Fibroblast of upper back skin (primary cell): Measurements from ENCODE around the gene RPE65.
"Not testable (repeated sequence)": the region's sequence is repeated elsewhere in the genome, so short reads cannot be mapped to it uniquely, and the experiment has no call there.

Source experiments
- DNase-seq: peaks from one replicate; pipeline ENCODE4 v3.0.0-alpha.2; 2013

Gene RPE65

GRCh38 chr1:68448365-68448764, 1.4 kb downstream of the RPE65 start:
- no peak for DNase-seq

DNA sequence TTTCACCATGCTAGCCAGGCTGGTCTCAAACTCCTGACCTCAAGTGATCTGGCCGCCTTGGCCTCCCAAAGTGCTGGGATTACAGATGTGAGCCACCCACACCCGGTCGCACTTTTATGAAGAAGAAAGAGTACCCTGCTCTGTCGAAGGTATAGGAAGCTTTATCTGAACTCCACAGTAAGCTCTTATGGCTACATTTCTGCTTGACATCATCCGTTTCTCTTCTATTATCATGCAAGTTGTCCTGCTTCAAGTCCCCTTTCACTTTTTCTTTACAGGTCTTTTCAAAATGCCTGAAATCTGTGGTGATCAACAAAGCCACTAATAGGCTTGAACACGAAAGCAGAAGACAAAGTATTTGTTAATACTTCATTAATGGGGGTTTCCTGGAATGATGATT, 4.0 kb downstream of the RPE65 start:
- no peak for DNase-seq

- DNase-seq: peak; percentile 69
Measured at GRCh38 chr1:68442822-68443556, 6.8 kb downstream of the RPE65 start.

- no peak for DNase-seq
Measured at GRCh38 chr1:68442006-68442405, 7.7 kb downstream of the RPE65 start.

GRCh38 chr1:68438310-68438709, 11.4 kb downstream of the RPE65 start:
- no peak for DNase-seq

DNA sequence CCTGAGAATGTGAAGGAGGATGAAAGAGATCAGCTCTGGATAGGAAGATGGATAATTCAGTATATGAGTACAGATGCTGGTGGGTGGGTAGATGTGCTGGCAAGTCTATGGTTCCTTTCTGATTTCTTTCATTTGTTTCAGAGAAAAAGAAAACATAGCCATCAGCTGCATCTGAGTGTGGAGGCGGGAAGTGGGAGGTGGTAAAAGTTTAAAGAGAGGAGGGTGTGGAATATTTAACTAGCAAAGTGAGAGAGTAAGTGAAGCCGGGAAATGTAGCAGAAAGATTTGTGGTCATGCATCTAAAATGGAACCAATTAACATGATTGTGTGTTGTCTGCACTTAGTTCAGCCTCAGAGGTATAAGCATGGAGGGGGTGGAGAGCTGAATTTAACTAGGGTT, 16.4 kb downstream of the RPE65 start:
- DNase-seq: no peak

- DNase-seq: no peak
Measured at GRCh38 chr1:68431076-68431475, 18.7 kb downstream of the RPE65 start.

DNA sequence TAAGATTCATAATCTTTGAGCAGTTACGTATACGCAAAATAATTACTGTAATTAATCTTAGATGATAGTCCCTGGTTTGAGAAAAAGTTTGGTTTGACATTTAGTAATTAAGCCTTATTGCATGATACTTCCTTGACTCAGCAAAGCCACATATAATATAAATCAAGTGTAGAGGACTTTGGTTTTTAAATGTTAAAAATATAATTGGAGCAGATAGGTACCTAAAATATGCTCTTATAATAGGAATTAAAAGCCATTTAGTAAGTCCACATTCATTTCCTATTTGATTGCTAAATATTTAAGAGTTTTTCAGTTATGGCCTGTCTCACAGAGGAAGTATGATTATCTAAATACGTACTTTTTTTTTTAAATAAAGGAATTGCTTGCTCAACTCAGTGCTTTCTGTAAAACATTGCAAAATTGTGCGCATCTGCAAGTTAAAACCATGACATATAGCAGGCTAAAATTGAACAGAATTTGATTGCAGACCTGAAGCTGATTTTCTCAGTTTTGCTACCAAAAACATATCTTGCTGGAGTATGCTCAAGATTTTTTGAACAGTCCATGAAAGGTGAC, 20.4 kb downstream of the RPE65 start:
- DNase-seq: no peak

GRCh38 chr1:68426594-68426993, 23.2 kb downstream of the RPE65 start:
- DNase-seq: peak; percentile 22

DNA sequence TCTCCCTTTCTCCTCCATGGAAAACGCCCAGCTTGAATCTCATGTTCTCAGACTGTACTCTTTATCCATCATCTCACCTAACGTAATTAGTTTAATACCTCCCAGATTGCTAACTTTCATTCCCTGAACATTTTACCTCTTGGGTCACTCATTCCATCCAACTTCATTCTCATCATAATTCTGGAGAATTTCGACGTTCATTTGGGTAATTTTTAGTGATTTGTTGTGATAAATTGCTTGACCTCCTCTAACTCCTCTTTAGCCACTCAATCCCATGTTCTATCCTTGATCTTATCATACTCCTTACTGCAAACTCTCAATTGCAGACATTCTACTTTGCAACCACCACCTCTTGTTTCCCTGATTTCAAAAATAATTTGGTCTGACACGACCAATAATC, 28.4 kb downstream of the RPE65 start:
- DNase-seq: no peak

- no peak for DNase-seq
Measured at GRCh38 chr1:68409426-68409825, 40.3 kb downstream of the RPE65 start.

DNA sequence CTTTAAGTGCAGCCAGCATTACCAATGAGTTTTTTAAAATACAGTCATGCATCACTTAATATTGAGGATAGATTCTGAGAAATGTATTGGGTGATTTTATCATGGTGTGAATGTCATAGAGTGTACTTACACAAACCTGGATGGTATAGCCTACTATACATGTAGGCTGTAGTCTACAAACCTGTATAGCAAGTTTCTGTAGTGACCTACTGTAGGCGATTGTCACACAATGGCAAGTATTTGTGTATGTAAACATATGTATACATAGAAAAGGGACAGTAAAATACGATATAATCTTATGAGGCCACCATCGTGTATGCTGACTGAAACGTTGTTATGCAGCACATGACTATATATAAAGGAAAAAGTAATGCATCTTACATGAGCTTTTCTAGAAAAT, 48.2 kb downstream of the RPE65 start:
- no peak for DNase-seq

DNA sequence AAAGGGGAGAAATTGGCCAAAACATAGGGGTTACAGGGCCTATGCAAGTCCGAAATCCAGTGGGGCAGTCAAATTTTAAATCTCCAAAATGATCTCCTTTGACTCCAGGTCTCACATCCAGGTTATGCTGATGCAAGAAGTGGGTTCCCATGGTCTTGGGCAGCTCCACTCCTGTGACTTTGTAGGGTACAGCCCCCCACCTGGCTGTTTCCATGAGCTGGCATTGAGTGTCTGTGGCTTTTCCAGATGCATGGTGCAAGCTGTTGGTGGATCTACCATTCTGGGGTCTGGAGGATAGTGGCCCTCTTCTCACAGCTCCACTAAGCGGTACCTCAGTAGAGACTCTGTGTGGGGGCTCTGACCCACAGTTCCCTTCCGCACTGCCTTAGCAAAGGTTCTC, 54.2 kb downstream of the RPE65 start:
- not testable (repeated sequence) for DNase-seq

GRCh38 chr1:68392474-68392873, 57.3 kb downstream of the RPE65 start:
- DNase-seq: not testable (repeated sequence)

GRCh38 chr1:68385798-68386524, 63.8 kb downstream of the RPE65 start:
- not testable (repeated sequence) for DNase-seq

GRCh38 chr1:68384872-68385411, 64.8 kb downstream of the RPE65 start:
- DNase-seq: peak; percentile 79

GRCh38 chr1:68384321-68384813, 65.4 kb downstream of the RPE65 start:
- peak; percentile 99 for DNase-seq

DNA sequence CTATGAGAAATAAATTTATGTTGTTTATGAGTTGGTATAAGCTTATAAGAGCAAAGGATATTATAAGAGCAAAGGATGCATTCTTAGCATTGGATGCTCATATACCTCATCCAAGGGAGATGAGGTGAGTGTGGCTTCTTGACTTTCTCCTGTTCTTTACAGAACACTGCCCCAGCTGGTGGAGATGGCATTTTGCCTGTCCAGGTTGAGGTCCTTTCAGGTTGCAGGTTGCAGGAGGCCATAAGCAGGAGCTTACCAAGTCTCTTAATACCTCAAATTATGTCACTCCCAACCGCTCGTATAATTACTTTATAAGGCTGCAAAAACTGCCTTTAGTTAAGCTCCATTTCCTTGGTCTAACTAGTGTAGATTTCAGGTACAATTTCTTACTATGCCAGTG, 66.7 kb downstream of the RPE65 start:
- no peak for DNase-seq

GRCh38 chr1:68379085-68379478, 70.7 kb downstream of the RPE65 start:
- no peak for DNase-seq
